NCI-H1105 (cell line): ENCODE results near the gene SLC17A1.

Experiments used
- DNase-seq: peaks from one replicate; lab custom pipeline; 2025; lab: John Stamatoyannopoulos, UW

SLC17A1 gene, protein sequence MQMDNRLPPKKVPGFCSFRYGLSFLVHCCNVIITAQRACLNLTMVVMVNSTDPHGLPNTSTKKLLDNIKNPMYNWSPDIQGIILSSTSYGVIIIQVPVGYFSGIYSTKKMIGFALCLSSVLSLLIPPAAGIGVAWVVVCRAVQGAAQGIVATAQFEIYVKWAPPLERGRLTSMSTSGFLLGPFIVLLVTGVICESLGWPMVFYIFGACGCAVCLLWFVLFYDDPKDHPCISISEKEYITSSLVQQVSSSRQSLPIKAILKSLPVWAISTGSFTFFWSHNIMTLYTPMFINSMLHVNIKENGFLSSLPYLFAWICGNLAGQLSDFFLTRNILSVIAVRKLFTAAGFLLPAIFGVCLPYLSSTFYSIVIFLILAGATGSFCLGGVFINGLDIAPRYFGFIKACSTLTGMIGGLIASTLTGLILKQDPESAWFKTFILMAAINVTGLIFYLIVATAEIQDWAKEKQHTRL

DNA sequence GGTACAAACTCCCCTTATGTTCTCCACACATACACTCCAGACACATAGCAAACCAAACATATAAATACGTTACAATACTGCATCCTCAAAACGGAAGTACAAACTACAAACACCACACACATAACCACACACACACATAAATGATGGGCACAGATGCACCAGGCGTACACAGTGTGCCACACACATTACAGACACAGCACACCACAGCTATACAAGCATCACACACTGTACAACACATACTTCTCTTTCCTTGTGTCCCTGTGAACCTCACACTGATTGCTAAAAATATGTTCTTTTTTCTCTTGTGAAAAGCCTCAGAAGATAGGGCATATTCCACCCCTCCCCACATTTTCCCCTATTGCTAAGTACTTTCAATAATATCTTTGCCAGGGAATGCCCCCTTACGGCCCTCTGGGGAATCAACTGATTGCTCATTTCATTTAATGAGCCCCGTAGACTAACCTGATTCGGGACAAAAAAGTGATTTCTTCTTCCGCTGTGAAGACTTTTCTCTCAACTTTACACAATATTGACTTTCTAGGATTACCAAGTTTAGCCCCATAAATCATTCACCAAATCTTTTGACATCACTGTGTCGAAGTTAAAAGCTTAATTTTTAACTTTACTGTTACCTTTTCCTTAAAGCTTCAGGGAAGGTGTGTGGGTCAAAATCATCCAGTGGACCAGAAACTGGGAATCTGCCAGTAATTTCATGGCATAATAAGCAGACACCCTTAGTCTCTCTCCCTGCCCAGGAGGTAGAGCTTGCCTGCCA lies at the start of gene SLC17A1:
Gene SLC17A1 (minus strand): TSS at position 521 of the 775 bp plus-strand sequence. CDS start 1,495 bp downstream, outside the sequence.
- DNase-seq = no peak

GRCh38 chr6:25880601-25881000 lies 48.7 kb upstream of the SLC17A1 start:
- no peak for DNase-seq

DNA sequence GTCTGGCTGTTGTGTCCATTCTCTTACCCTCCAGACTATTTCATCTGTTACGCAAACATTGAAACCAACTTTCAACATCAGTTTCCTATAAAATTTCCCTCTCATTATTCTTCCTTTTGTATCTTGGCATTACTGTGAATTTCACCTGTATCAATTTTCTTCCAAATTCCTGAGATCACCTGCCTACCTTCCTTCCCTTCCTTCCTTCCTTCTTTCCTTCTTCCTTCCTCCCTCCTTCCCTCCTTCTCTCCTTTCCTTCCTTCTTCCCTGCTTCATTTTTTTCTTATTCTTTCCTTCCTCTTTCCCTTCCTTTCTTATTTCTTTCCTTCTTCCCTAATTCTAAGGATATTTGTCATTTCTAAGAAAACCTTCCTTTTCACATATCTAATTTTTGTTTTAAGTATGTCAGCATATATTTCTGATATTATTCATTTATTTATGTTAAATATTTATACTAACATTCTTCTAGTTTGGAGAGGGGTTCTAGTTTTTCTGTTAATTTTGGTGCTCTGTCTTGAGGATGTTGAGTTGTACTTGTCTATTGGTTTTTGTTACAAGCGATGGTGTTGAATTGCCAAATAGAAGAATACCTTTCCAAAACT lies 47.0 kb upstream of the SLC17A1 start:
- DNase-seq = no peak

DNA sequence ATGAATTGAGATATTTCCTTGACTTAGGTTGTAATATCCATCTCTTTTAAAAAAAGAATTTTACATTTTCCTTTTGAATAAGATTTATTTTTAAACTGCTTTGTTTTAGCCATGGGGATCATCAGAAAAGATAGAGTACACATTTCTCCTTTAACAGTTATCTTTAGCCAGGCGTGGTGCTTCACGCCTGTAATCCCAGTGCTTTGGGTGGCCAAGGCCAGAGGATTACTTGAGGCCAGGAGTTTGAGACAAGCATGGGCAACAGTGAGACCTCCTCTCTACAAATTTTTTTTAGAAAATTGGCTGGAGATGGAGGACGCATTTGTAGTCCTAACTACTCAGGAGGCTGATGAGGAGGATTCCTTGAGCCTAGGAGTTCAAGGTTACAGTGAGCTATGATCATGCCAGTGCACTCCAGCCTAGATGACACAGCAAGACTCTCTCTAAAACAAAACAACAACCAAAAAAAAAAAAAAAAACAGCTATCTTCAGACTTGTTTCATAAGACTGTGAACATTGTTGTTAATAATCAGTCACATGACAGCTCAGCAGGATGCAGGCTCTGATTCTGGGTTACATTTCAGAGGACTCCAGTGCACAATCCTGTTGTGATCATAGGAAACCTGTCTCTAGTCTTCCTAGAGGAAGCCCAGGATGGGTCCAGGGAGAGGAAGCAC lies 44.2 kb upstream of the SLC17A1 start:
- DNase-seq = no peak

GRCh38 chr6:25875563-25875905 lies 43.7 kb upstream of the SLC17A1 start:
- DNase-seq = no peak

- DNase-seq = no peak
Observed at GRCh38 chr6:25874822-25875562, 43.1 kb upstream of the SLC17A1 start.

DNA sequence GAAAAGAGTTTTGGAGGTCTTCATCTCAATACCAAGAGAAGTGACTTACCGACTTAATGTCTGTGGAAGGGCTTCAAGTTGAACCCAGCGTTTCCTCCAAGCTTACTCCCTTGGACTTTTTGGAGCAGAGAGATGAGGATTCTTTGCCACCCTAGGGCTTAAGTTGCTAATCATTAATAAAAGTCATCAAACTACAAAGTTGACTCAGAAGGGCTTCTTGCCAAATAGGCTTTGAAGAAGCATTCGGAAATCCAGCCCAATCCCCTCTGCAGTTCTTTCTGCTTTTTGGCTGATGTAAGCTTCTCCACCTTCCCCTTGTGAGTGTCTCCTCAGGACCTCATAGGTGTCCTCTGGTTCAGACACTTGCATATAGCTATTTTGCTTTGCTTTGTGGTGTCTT lies 42.3 kb upstream of the SLC17A1 start, which contains the start of gene SLC17A3:
Gene SLC17A3 (minus strand): TSS at position 126 of the 400 bp plus-strand sequence. CDS start 5,856 bp downstream, outside the sequence.
- DNase-seq = no peak

DNA sequence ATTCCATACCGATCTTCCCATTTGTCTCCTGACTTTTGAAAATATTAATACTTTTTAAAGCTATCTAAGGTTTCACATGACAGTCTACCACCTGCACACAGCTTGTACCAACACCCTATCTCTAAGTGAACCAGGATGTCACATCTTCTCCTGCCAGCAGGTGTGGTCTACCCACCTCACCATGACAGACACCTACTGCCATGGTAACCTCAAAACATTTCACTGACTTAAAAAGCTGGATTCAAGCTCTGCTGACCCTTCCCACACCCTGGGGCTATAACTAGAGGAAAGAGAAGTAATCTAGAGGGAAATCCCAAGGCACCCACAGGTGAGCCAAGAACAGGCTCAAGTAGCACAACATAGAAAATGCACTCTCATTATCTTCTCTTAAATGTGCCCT lies 41.0 kb upstream of the SLC17A1 start:
- DNase-seq = no peak

- no peak for DNase-seq
Observed at GRCh38 chr6:25869840-25870239, 38.0 kb upstream of the SLC17A1 start.

- DNase-seq = no peak
Observed at GRCh38 chr6:25868436-25869183, 36.8 kb upstream of the SLC17A1 start.

DNA sequence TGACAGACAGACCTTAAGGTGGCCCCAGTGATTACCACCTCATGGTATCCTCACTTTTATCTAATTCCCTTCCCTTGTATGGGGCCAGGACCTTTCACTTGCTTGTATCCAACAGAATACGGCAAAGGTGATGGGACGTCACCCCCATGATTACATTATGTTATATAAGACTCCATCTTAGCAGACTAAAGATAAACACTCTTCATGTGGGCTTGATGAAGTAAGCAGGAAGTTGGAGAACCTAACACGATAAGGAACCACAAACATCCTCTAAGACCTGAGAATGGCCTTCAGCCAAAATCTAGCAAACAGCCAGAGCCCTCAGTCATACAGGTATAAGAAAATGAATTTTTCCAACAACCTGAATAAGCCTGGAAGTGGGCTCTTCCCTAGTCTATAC lies 34.2 kb upstream of the SLC17A1 start:
- no peak for DNase-seq

GRCh38 chr6:25863360-25863759 lies 31.5 kb upstream of the SLC17A1 start:
- no peak for DNase-seq

DNA sequence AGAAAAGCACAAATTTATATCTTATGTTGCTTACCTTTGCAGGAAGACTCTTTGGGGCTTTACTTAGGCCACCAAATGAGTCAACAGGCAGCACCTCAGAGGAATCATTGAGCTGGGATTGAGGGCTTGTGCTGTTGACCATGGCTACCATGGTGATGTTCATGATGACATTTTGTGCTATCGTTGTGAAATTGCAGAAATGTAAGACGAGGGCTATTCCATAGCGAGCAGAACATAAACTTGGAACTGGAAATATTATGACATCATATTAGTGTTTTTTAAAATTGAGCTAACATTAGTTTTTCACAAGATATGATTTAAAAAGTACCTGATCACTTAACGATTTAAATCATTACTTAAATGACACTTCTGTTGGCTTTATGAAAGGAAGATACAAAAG lies 30.3 kb upstream of the SLC17A1 start:
- no peak for DNase-seq

DNA sequence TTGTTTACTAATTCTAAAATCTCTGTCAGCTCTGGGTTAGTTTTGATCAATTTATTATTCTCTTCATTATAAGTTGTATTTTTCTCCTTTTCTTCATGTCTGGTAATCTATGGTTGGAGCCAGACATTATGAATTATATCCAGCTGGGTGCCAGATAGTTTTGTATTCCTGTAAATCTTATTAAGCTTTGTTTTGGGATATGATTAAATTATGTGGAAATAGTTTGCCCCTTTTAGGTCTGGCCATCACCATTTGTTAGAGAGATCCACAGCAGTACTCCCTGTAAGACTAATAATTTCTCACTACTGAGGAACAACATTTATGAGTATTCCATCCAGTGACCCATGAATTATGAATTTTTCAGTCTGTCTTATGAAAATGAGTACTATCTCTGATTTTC lies 20.9 kb upstream of the SLC17A1 start:
- no peak for DNase-seq

GRCh38 chr6:25851961-25852360 lies 20.1 kb upstream of the SLC17A1 start:
- no peak for DNase-seq

- DNase-seq = no peak
Observed at GRCh38 chr6:25844518-25844917, 12.7 kb upstream of the SLC17A1 start.

DNA sequence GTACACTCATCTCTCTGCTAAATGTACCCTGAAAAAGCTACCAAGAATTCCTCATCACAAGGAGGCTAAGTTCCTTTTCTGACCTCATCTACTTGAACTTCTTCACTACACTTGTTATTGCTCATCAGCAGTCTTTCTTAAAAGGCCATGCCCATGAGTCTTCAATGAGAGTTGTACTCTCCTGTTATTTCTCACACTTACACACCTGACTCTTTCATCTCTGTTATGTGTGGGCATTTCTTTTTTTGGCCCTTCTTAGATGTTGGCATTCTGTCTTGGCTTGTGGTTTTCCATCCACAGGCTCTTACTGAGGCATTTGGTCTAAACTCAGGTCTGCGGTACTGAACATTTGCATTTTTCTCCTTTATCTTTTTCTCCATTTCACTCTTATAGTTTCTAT lies 10.7 kb upstream of the SLC17A1 start:
- no peak for DNase-seq

DNA sequence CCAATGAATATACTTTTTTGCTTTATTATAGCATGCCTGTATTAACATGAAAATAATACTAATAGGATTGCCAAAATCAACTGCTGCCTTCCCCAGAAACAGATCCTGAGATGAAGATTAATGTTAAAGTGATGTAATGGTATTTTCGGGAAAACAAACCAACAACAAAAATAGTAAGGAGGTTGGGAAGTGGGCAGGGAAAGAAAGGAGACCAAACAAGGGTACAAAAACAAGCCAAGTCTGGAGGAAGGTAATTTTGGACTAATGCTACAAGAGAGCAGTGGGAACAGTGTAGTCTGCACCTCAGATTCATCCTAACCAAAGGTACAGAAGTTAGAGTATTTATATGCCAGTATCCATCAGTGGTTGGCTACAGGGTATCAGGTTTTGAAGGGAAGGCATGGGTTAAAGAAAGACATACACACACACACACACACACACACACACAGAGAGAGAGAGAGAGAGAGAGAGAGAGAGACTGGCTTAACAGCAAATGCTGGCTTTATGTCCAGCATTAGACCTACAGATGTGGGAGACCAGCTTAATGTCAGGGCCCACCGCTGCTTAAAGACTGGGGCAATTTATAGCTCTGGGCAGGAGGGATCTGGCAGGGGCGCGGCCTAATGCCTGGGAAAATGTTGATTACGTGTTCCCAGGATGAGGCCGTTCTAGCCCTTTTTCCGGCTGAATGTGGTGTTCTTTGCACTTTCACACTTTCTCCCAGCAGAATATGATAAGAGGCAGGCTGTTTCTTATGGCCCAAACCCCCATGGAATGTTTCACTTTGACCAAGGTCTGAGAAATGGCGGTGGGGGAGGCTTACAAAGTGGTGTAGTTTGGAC lies 3.8 kb upstream of the SLC17A1 start:
- no peak for DNase-seq

- DNase-seq = no peak
Observed at GRCh38 chr6:25834950-25835349, 3.1 kb upstream of the SLC17A1 start.

DNA sequence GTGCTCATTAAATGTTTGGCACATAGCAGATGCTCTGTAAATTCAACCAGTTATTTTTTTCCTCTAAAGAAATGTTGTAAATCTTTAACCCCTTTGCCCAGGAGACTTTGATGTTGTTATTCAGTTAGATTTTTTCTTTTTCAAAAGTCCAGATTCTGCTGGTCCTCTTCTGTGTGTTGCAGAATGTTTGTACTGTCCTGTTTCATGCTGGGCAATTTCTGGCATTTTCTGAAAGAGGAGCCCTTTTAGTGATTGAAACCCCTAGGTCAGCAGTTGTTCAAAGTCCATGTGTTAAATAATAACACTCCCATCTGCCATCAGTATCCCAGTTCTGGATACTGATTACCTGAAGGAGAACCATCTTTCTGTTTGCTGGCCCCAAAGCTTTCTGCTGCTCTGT lies 1.3 kb upstream of the SLC17A1 start:
- no peak for DNase-seq
